ENCODE measurements around the gene LGR4. TPM values are rescaled to one million over a fixed set of nuclear protein-coding genes. Genes with fewer than 3 reads are reported as not detected.
"Not testable (repeated sequence)": the region's sequence is repeated elsewhere in the genome, so short reads cannot be mapped to it uniquely, and the experiment has no call there.

LGR4 gene
- total RNA-seq, 2 experiments from 2014 or later = 0.22 to 0.67 TPM

DNA sequence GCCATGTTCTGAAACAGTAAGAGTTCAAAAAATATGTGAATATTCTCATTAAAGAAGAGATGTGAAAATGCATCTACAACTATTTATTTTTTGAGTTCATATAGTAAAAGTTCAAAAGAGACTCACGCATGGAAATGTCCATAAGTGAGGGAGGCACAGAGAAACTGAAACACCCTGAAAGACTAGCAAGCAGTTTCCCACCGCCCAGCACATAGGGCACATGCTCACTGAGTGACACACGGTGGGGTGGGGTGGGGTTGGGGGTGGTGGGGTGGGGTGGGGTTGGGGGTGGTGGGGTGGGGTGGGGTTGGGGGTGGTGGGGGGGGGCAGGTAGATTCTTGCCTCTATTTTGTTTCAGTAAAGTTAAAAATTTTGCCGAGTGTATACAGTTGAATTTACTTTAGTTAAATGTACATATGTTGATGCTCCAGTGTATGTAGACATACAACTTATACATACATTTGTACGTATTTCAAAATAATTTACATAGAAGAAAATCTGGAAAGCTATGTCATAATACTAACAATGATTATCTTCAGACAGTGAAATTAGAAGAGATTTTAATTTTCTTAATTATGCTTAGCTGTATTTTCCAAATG, 115.9 kb downstream of the LGR4 start:
- intact Hi-C loops (cut with micrococcal nuclease) = no loop called here
- POLR2A ChIA-PET = no interaction called here
- Mint-ChIP-seq H3K27ac (no peak overlapping the region), H3K36me3 (peaks cover 1% of the 10 kb centered on the region), H3K4me3 (no peak overlapping the region), H3K4me1 (ENCODE audit: low read depth) (peaks cover 5% of the 10 kb centered on the region), H3K9me3 (no peaks in the 10 kb centered on the region), H3K27me3 (no peaks in the 10 kb centered on the region)
- CTCF ChIA-PET = no interaction called here
- DNase-seq = no peak

DNA sequence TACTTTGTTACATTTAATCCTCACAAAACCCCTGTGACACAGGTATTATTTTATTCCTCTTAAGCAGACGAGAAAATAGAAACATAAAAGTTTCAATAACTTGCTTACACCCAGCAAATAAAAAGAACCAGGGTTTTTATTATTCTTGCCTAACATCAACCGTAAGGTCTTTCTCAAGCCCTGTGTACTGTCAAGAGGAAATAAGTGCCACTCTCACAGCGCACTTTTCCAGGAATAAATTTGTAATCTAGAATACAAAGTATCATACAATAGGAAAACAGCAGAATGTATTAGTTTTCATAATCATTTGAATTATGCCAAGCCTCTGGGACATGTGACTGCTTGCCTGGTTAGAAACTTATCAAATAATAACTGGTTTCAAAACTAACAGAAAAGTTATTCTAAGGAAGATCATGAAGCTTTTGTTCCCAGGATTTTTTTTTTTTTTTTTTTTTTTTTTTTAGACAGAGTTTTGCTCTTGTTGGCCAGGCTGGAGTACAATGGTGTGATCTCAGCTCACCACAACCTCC, 117.0 kb downstream of the LGR4 start:
- H3K27me3 Mint-ChIP-seq = no peaks in the 10 kb centered on the region
- ChIA-PET CTCF (interaction anchor here (0.7 kb wide), 1 partner anchor 1078 kb away, joined by 3 read pairs; no protein-coding TSS in a partner anchor), POLR2A (no interaction called here)
- peaks cover 2% of the 10 kb centered on the region for H3K4me1 Mint-ChIP-seq (ENCODE audit: low read depth)
- no peaks in the 10 kb centered on the region for H3K9me3 Mint-ChIP-seq
- intact Hi-C loops (cut with micrococcal nuclease) = no loop called here
- H3K36me3 Mint-ChIP-seq = peaks cover 1% of the 10 kb centered on the region
- DNase-seq = no peak
- no peak overlapping the region for H3K27ac Mint-ChIP-seq
- H3K4me3 Mint-ChIP-seq = no peak overlapping the region

DNA sequence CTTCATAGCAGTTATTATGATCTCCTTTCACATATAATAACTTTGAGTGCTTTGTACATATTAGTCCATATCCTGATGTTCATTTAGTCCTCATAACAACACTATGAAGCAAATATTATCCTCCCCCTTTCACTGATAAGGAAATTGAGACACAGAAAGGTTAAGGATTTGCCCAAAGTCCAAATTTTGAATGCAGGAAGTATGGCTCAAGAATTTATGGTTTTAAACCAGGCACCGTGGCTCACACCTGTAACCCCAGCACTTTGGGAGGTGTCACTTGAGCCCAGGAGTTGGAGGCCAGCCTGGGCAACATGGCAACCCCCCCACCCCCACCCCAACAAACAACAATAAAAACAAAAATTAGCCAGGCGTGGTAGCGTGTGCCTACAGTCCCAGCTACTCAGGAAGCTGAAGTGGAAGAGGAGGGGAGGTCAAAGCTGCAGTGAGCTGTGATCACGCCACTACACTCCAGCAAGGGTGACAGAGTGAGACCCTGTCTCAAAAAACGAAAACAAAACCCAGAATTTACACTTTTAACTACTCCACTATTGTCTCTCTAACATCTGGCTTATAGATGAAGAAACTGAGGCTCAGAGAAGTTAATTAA, 118.1 kb downstream of the LGR4 start:
- H3K4me1 Mint-ChIP-seq (ENCODE audit: low read depth) = peaks cover 2% of the 10 kb centered on the region
- intact Hi-C loops (cut with micrococcal nuclease) = no loop called here
- POLR2A ChIA-PET = no interaction called here

DNA sequence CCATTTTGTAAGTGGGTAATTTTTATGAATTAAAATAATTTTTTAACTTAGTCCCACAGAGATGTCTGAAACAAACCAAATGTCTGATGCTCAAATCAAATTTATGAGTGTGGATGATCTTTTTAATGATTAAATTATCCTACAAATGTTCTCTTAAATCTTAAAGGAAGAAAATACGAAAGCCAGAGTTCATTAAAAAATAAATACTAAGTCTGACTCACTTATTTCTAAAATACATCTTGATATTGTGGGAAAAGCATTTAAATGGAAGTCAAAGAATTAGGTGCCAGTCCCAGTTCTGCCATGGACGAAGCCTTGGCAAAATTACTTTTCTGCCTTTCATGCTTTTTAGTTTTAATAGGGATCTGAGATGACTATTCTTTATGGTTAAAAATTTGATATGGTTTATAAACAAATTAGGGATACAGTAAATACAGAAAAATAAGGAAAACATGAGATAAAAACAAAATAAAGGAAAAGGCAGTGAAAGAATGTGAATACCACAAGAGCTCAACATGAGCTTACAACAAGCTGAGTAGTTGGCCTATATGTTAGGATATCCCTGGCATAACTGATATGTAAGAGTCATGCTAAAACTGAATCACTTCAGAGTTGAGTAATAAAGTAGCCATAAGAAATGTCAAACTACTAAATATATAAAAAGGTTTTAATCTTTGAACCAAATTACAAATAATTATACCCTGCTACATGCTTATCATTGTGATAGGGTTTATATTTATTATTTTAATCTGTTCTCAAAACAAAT, 118.8 kb downstream of the LGR4 start:
- Mint-ChIP-seq H3K4me1 (ENCODE audit: low read depth) (peaks cover 2% of the 10 kb centered on the region), H3K27ac (no peak overlapping the region), H3K4me3 (no peak overlapping the region), H3K36me3 (peaks cover 7% of the 10 kb centered on the region), H3K27me3 (no peaks in the 10 kb centered on the region), H3K9me3 (no peaks in the 10 kb centered on the region)
- no peak for DNase-seq
- CTCF ChIA-PET = no interaction called here
- POLR2A ChIA-PET = no interaction called here
- intact Hi-C loops (cut with micrococcal nuclease) = no loop called here

More for the DNA sequence above, 118.1 kb downstream of the LGR4 start:
- H3K9me3 Mint-ChIP-seq = no peaks in the 10 kb centered on the region
- no peak for DNase-seq
- H3K27me3 Mint-ChIP-seq = no peaks in the 10 kb centered on the region
- H3K27ac Mint-ChIP-seq = no peak overlapping the region
- CTCF ChIA-PET = no interaction called here
- H3K36me3 Mint-ChIP-seq = peaks cover 7% of the 10 kb centered on the region
- no peak overlapping the region for H3K4me3 Mint-ChIP-seq

DNA sequence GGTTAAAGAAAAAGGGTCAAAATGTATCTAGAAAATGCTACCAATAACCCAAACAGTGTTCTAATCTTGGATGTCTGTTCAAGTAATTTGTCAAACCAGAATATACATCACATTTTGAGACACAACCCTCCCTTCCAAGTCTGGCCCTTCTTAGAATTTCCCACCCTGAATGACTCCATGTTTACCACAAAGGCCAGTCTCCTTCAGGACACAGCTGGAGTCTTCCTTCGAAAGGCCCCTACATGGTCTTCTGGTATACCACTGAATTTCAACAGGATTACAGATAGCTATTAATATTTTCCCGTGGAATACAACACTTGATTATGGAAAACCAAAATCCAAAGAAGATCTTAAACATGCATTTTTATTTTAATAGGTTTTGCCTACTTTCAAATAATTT, 119.8 kb downstream of the LGR4 start:
- CTCF ChIA-PET = interaction anchor here (2.1 kb wide), 1 partner anchor 133 kb away, joined by 4 read pairs; no protein-coding TSS in a partner anchor

DNA sequence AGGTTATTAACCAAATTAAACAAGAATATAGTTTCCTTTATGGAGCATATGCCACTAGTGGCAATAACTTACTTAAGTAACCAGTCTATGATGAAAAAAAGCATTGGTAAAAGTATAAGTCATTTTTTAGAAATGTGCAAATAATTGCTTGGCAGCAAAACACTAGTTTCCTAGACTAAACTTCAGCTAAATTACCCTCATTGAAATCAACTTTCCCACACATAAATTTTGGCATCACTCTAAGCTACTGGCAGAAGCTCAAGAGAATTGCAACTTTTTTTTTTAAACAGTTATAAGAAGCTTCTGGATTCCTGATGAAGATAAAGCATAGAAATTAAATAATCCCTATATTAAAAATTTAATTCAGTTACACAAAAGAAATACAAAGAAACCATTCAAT, 122.1 kb downstream of the LGR4 start:
- H3K27ac Mint-ChIP-seq = no peak overlapping the region
- intact Hi-C loops (cut with micrococcal nuclease) = no loop called here
- no peak for DNase-seq

More for the DNA sequence above, 119.8 kb downstream of the LGR4 start:
- no peaks in the 10 kb centered on the region for H3K27me3 Mint-ChIP-seq
- intact Hi-C loops (cut with micrococcal nuclease) = no loop called here
- H3K36me3 Mint-ChIP-seq = peaks cover 9% of the 10 kb centered on the region
- H3K9me3 Mint-ChIP-seq = no peaks in the 10 kb centered on the region
- H3K4me3 Mint-ChIP-seq = no peak overlapping the region
- H3K27ac Mint-ChIP-seq = no peak overlapping the region
- H3K4me1 Mint-ChIP-seq (ENCODE audit: low read depth) = peaks cover under 1% of the 10 kb centered on the region
- no peak for DNase-seq
- POLR2A ChIA-PET = no interaction called here

DNA sequence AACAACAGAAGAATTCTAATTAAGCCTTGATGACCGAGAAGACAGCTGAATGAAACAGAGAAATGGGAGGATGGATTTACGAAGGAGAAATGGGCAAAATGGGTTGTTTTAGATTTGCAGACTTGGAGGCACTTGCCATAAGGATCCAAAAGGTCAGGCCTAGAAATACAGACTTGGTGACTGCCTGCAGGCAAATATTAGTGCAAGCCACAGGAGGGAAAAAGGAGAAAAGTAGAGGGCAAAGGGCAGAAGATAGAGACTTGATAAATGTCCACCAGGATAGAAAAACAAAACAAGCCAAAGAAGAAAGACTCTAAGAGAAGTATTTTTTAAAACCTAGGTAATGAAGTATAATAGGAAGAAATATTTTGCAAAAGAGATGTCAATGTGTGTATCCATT, 122.7 kb downstream of the LGR4 start:
- no peak overlapping the region for H3K27ac Mint-ChIP-seq
- H3K4me3 Mint-ChIP-seq = no peak overlapping the region
- CTCF ChIA-PET = no interaction called here
- DNase-seq = no peak
- no peaks in the 10 kb centered on the region for H3K9me3 Mint-ChIP-seq
- intact Hi-C loops (cut with micrococcal nuclease) = no loop called here
- POLR2A ChIA-PET = no interaction called here
- no peaks in the 10 kb centered on the region for H3K27me3 Mint-ChIP-seq
- peaks cover 11% of the 10 kb centered on the region for H3K36me3 Mint-ChIP-seq
- H3K4me1 Mint-ChIP-seq (ENCODE audit: low read depth) = no peaks in the 10 kb centered on the region

More for the DNA sequence above, 122.1 kb downstream of the LGR4 start:
- ChIA-PET CTCF (no interaction called here), POLR2A (no interaction called here)
- Mint-ChIP-seq H3K9me3 (no peaks in the 10 kb centered on the region), H3K4me1 (ENCODE audit: low read depth) (no peaks in the 10 kb centered on the region), H3K27me3 (no peaks in the 10 kb centered on the region), H3K4me3 (no peak overlapping the region), H3K36me3 (peaks cover 10% of the 10 kb centered on the region)

DNA sequence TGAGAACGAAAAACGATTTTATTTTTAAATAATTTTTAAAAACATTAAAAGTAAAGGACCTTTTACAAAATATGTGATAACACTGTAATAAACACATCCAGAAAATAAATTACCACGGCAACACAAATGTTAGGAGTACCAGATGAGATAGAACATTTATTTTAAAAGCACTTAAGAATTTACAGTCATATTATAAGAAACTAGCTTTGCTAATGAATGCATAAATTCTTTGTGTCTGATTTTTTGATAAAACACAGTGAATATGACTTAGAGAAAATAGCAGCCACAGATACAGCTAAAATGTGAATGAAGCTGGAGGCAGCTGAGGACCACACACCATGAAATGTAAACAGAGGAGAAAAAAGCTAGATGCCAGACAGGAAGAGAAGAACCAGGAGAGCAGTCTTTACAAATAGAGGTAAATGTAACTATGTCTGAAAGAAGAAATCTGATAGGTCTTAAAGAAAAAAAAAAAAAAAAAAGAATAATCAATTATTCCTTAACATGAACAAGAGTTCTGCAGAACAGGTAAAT, 124.2 kb downstream of the LGR4 start:
- Mint-ChIP-seq H3K4me3 (no peak overlapping the region), H3K36me3 (peaks cover 13% of the 10 kb centered on the region), H3K27ac (no peak overlapping the region), H3K9me3 (no peaks in the 10 kb centered on the region), H3K4me1 (ENCODE audit: low read depth) (no peaks in the 10 kb centered on the region), H3K27me3 (no peaks in the 10 kb centered on the region)
- ChIA-PET CTCF (no interaction called here), POLR2A (no interaction called here)
- intact Hi-C loops (cut with micrococcal nuclease) = no loop called here
- no peak for DNase-seq

DNA sequence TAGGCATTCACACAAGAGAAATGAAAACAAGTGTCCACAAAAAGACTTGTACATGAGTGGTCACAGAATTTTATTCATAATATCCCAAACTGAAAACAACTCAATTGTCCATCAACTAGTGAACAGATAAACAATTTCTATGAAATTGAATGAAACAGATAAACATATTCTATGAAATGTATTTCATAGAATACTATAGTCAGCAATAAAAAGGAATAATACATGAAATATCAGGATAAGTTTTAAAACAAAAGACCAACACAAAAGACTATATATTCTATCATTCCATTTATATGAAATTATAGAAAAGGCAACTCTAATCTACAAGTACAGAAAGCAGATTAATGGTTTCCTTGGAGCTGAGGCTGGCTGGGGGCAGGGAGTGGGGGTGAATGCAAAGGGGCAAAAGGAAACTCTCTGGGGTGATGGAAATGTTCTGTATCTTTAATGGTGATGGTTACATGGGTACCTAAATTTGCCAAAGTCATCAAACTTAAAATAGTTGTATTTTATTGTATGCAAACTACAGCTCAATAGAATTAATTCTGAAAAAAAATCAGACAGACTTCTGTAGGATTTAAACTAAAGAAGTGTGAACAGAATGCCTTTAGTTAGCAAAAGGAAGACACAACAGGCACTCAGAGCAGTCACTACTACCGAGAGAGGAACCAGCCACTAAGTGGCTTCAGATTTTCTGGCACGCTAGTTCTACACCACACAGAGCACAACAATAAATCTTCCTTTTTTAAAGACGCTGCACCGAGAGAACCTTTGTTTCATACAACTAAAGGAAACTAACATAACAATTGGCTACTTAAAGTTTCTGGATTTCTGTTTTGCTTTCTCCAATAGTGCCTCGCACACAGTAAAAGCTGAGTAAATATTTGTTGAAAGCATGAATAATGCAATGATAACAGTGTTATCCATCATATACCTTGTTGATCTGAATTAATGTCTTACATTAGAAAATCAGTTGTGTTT, 124.9 kb downstream of the LGR4 start:
- intact Hi-C loops (cut with micrococcal nuclease) = no loop called here
- H3K36me3 Mint-ChIP-seq = peaks cover 11% of the 10 kb centered on the region
- H3K4me3 Mint-ChIP-seq = no peak overlapping the region
- no peak overlapping the region for H3K27ac Mint-ChIP-seq
- DNase-seq = no peak
- no peaks in the 10 kb centered on the region for H3K27me3 Mint-ChIP-seq
- H3K9me3 Mint-ChIP-seq = no peaks in the 10 kb centered on the region
- CTCF ChIA-PET = no interaction called here
- H3K4me1 Mint-ChIP-seq (ENCODE audit: low read depth) = no peaks in the 10 kb centered on the region
- POLR2A ChIA-PET = no interaction called here

DNA sequence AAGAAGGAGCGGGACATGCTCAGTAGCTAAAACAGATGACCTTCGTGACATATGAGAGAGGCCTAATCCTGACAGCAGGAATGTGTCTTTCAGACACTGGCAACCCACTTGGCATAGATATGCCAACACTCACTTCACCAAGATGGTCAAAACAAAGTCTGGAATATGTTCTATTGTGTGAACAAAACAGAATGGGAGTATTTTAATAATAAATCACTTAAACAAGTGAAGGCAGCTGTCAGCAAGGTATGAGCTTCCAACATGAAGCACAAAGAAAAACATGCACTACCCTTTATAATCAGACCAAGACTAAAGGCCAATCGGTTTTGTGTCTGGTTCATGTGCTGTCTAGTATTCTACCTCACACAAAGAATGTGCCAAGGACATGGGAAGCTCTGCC, 132.6 kb downstream of the LGR4 start:
- POLR2A ChIA-PET = no interaction called here
- no peak overlapping the region for H3K4me3 Mint-ChIP-seq
- H3K4me1 Mint-ChIP-seq (ENCODE audit: low read depth) = no peaks in the 10 kb centered on the region
- no peak for DNase-seq
- peaks cover 13% of the 10 kb centered on the region for H3K36me3 Mint-ChIP-seq
- intact Hi-C loops (cut with micrococcal nuclease) = no loop called here
- CTCF ChIA-PET = no interaction called here
- no peaks in the 10 kb centered on the region for H3K9me3 Mint-ChIP-seq
- H3K27me3 Mint-ChIP-seq = no peaks in the 10 kb centered on the region
- no peak overlapping the region for H3K27ac Mint-ChIP-seq

DNA sequence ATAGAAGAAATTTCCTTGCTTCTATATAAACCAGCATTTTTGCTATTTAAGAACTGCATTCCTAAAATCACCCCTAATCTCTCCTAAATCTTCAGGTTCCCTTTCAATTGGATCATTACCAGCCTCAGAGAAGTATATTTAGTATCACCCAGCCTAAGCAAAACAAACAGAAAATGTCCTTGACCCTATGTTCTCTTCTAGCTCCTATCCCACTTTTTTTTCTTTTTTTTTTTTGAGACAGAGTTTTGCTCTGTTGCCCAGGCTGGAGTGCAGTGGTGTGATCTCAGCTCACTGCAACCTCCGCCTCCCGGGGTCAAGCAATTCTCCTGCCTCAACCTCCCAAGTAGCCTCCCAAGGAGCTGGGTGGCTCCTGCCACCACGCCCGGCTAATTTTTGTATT, 137.8 kb downstream of the LGR4 start:
- intact Hi-C loops (cut with micrococcal nuclease) = not testable (repeated sequence)

DNA sequence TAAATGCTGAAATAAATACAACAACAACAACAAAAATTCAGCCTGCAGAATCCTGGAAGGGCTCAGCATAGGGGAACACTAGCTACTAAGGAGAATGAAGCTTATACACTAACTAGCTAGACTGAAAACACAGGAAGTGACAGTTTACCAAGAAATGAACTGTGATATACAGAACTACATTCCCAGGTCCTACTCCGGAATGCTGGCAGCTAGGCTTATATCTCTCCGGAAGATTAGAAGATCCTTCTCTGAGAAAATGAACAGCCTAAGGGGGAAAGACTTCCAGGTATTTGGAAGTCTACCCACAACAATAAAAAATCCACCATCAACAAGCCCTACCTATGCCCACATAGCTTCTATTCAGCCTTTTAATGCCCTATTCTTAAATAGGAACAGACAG, 140.6 kb downstream of the LGR4 start:
- Mint-ChIP-seq H3K36me3 (peaks cover 4% of the 10 kb centered on the region), H3K27ac (no peak overlapping the region), H3K9me3 (no peaks in the 10 kb centered on the region), H3K4me1 (ENCODE audit: low read depth) (peaks cover 3% of the 10 kb centered on the region), H3K4me3 (no peak overlapping the region), H3K27me3 (no peaks in the 10 kb centered on the region)
- CTCF ChIA-PET = no interaction called here
- POLR2A ChIA-PET = no interaction called here
- DNase-seq = no peak
- intact Hi-C loops (cut with micrococcal nuclease) = no loop called here

More for the DNA sequence above, 137.8 kb downstream of the LGR4 start:
- H3K4me3 Mint-ChIP-seq; DNase-seq; H3K27me3 Mint-ChIP-seq; H3K4me1 Mint-ChIP-seq (ENCODE audit: low read depth); H3K36me3 Mint-ChIP-seq; POLR2A ChIA-PET; CTCF ChIA-PET; H3K27ac Mint-ChIP-seq; H3K9me3 Mint-ChIP-seq: not testable (repeated sequence)
